Mesothelial cell of epicardium (in vitro differentiated cells): ENCODE measurements around the gene PIP4K2C. TPM values are rescaled to one million over a fixed set of nuclear protein-coding genes. Genes with fewer than 3 reads are reported as not detected.

Source experiments
- DNase-seq, 2 experiments: peaks; one replicate each; pipeline ENCODE4 v3.0.0; 2021; ENCODE audit warnings: low spot score in 2 of 2; ENCODE audit not compliant: unreplicated experiment in 2 of 2
- H3K27ac Mint-ChIP-seq: 2 replicates; pipeline ENCODE4 v1.8.0; 2021; ENCODE audit warnings: mixed read lengths
- H3K27me3 Mint-ChIP-seq: 2 replicates; pipeline ENCODE4 v1.8.0; 2021; ENCODE audit warnings: low read depth, mixed read lengths
- H3K36me3 Mint-ChIP-seq: 2 replicates; pipeline ENCODE4 v1.8.0; 2021; ENCODE audit warnings: mixed read lengths
- H3K4me1 Mint-ChIP-seq: 2 replicates; pipeline ENCODE4 v1.8.0; 2021; ENCODE audit warnings: mixed read lengths
- H3K4me3 Mint-ChIP-seq: 2 replicates; pipeline ENCODE4 v1.8.0; 2021; ENCODE audit warnings: mild to moderate bottlenecking, moderate library complexity, mixed read lengths
- H3K9me3 Mint-ChIP-seq: 2 replicates; pipeline ENCODE4 v1.8.0; 2021; ENCODE audit warnings: mixed read lengths
- total RNA-seq: library from RNA; stranded (reverse); gene quantifications from 3 replicates; pipeline ENCODE4 v1.2.1, GENCODE V29; 2021
- TF ChIP-seq, protein P1 (sequence below): fragments of 200-600 bp; sonication (generic); IDR thresholded peaks from one replicate; pipeline ENCODE4 v1.5.0; 2021; ENCODE audit warnings: antibody characterized with exemption; ENCODE audit not compliant: unreplicated experiment

Gene PIP4K2C
- total RNA-seq, 1 donor from 2014 or later = 24.2 TPM

DNA sequence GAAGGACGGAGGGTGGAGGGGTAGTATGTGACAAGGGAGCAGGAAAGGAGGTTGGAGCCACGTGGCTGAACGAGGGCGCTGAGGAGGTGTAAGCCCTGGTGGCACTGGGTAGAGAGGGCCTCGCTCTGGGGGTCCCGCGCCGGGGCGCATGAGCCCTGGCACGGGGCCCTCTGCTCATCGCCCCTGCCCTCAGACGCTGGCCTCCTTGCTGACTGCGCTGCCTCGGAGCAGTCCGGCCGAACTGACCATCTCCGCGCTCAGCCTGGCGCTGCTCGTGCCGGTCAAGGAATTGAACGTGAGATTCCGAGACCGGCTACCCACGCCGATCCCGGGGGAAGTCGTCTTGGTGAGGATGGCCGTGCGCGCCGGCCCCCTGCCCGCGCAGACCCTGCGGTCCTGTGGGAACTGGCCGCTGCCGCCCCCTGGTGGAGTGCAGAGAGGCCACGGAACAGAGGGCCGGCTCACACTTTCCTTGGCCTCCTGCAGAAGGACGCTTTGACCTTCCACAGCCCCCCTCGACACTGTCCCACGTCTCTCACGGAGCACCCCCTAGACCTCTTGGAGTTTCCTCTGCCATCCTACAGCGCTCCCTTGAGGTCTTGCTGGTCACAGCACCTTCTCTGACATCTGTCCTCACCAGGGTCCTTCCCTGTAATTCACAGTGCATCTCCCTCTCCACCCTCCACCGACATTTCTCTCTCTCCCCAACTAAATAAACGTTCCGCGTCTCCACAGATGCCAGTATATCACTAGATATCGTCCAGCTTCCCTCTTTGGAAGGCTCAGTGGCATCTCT lies 30.7 kb downstream of the PIP4K2C start:
- TF ChIP-seq, protein P1, sequence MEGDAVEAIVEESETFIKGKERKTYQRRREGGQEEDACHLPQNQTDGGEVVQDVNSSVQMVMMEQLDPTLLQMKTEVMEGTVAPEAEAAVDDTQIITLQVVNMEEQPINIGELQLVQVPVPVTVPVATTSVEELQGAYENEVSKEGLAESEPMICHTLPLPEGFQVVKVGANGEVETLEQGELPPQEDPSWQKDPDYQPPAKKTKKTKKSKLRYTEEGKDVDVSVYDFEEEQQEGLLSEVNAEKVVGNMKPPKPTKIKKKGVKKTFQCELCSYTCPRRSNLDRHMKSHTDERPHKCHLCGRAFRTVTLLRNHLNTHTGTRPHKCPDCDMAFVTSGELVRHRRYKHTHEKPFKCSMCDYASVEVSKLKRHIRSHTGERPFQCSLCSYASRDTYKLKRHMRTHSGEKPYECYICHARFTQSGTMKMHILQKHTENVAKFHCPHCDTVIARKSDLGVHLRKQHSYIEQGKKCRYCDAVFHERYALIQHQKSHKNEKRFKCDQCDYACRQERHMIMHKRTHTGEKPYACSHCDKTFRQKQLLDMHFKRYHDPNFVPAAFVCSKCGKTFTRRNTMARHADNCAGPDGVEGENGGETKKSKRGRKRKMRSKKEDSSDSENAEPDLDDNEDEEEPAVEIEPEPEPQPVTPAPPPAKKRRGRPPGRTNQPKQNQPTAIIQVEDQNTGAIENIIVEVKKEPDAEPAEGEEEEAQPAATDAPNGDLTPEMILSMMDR = peak; percentile 90
- DNase-seq = peak; percentile 67 to 83

DNA sequence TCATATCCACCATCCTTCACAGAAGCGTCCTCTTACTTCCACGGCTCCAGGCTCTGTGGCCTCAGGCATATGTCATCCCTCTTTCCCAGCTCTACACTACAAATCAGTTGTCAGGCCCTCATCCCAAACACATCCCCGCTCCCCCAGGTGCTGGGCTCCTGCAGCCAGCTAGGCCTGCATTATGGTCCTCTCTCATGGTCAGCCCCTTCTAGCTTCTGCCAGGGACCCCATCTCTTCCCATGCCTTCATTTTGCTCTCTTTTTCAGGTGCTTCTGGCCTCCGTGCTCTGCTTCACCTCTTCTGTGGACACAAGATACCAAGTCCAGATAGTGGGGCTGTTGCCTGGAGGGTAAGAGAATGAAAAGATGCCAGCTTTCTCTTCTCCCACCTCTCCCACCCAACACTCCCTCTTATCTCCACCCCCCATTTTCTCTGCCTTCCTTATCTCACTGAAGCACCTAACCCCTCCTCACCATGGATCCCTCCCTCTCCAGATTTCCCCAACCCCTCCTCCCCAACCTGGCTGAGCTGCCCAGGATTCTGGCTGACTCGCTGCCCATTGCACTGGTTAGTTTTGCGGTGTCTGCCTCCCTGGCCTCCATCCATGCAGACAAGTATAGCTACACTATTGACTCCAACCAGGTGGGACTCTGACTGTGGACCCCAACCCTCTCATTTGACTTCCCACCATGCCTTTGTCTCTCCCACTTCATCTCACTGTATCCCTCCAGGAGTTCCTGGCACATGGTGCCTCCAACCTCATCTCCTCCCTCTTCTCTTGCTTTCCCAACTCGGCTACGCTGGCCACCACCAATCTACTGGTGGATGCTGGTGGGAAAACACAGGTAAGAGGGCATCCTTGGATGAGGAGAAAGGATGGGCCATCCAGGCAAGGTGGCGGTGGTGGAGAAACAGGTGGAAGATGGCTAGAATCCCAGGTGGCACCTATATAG lies 31.6 kb downstream of the PIP4K2C start:
- peaks cover 17% of the 10 kb centered on the region for H3K36me3 Mint-ChIP-seq
- no peak overlapping the region for H3K4me3 Mint-ChIP-seq
- H3K4me1 Mint-ChIP-seq = peaks cover 14% of the 10 kb centered on the region
- no peak overlapping the region for H3K27ac Mint-ChIP-seq
- TF ChIP-seq, protein P1 = no peak
- no peak for DNase-seq
- H3K9me3 Mint-ChIP-seq = no peaks in the 10 kb centered on the region
- H3K27me3 Mint-ChIP-seq = peaks cover 100% of the 10 kb centered on the region

More for the DNA sequence above, 30.7 kb downstream of the PIP4K2C start:
- Mint-ChIP-seq H3K9me3 (no peaks in the 10 kb centered on the region), H3K4me3 (peak overlapping the region; percentile 65), H3K27me3 (peaks cover 99% of the 10 kb centered on the region), H3K27ac (no peak overlapping the region), H3K36me3 (peaks cover 25% of the 10 kb centered on the region), H3K4me1 (peaks cover 14% of the 10 kb centered on the region)

DNA sequence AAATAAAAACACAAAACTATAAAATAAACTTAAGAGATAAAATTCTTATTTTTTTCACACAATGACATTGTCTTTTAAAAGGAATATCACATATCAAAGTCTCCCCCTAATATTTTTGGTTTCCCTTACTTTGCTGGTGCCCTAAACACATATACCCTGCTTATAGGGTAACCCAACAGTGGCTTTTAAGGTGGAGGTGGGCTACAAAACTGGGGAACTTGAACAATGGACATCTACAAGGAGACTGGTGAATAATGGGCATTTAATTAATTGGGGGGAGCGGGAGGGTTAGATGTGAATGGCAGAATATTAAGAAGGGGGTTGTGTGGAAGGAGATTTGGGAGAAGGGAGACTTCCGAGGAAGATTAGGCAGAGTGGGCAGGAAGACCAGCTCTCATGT lies 32.4 kb downstream of the PIP4K2C start:
- Mint-ChIP-seq H3K4me3 (no peak overlapping the region), H3K27me3 (peaks cover 100% of the 10 kb centered on the region), H3K9me3 (no peaks in the 10 kb centered on the region), H3K36me3 (peaks cover 10% of the 10 kb centered on the region), H3K4me1 (peaks cover 14% of the 10 kb centered on the region), H3K27ac (no peak overlapping the region)
- no peak for DNase-seq
- TF ChIP-seq, protein P1 = no peak

DNA sequence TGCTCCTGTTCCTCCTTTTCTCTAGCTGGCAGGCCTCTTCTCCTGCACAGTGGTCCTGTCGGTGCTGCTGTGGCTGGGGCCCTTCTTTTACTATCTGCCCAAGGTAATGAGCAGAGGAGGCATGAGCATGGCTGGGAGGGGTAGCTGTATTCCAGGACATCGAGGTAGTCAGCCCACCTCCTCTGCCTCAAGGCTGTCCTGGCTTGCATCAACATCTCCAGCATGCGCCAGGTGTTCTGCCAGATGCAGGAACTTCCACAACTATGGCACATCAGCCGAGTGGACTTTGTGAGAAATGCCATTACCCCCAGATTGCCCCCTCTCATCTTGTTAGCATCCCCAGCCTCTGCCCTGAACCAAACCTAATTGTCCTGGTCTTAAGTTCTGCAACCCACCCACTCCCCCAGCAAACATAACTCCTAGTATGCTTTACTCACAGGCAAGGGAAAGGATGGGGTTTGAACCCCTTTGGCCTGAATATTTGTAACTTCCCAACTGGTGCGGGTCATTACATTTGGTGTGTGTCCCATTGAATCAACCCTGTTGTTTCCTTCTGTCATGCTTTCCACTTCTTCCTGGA lies 32.9 kb downstream of the PIP4K2C start:
- peaks cover 8% of the 10 kb centered on the region for H3K36me3 Mint-ChIP-seq
- no peak overlapping the region for H3K4me3 Mint-ChIP-seq
- H3K27ac Mint-ChIP-seq = no peak overlapping the region
- H3K4me1 Mint-ChIP-seq = peaks cover 14% of the 10 kb centered on the region
- H3K27me3 Mint-ChIP-seq = peaks cover 100% of the 10 kb centered on the region
- no peaks in the 10 kb centered on the region for H3K9me3 Mint-ChIP-seq
- DNase-seq = no peak
- TF ChIP-seq, protein P1 = no peak

DNA sequence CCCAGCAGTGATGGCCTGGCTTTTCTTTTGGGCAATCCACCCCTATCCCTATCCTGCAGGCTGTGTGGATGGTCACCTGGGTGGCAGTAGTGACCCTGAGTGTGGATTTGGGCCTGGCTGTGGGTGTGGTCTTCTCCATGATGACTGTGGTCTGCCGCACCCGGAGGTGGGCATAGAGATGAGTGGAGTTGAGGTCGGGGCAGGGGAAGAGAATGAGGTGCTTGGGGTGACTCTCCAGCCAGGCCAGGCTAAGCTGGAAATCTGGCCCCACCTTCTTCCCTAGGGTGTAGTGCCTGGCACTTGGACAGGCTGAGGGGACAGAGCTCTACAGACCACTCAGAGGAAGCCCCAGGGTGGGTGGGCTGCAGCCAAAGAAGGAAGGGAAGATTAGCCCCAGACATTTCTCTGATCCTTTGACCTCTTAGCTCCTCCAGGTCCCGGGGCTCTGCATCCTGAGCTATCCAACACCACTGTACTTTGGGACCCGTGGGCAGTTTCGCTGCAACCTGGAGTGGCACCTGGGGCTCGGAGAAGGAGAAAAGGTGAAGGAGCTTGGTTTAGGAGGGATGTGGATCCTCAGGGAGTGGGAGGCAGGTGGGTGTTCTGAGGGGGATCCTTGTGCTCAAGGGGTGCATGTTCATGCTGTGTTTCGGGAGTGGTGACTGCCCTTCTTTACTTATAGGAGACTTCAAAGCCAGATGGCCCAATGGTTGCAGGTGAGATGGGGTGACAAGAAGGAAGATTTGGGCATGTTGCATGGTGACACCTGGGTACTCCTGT lies 33.6 kb downstream of the PIP4K2C start:
- Mint-ChIP-seq H3K9me3 (no peaks in the 10 kb centered on the region), H3K4me3 (no peak overlapping the region)

More for the DNA sequence above, 33.6 kb downstream of the PIP4K2C start:
- TF ChIP-seq, protein P1 = no peak
- Mint-ChIP-seq H3K27me3 (peaks cover 100% of the 10 kb centered on the region), H3K4me1 (peaks cover 12% of the 10 kb centered on the region), H3K36me3 (peaks cover 4% of the 10 kb centered on the region), H3K27ac (no peak overlapping the region)
- DNase-seq = no peak
